ENCODE data around the gene EEF2KMT.

- TF ChIP-seq CTCF (IDR thresholded peaks at IDR 0.05) (no peak), POLR2AphosphoS5 (IDR thresholded peaks at IDR 0.05) (no peak), POLR2A (IDR thresholded peaks at IDR 0.05; ENCODE audit: low read depth) (no peak), EP300 (IDR thresholded peaks at IDR 0.05) (no peak)
These were observed 31.8 kb downstream of the EEF2KMT start, which contains the start of gene C16orf89 for GRCh38 chr16:5065813-5066212.
